Stimulated activated CD4-positive, alpha-beta T cell treated with anti-CD3 and anti-CD28 coated beads, Interleukin-1b, Interleukin-23, amount 100 ng/mL, for 1 hour (primary cell): ENCODE measurements around the gene PAPPA.

Experiments used
- DNase-seq, 2 donors: peaks; one replicate each; pipeline ENCODE4 v3.0.0-alpha.2; 2020; ENCODE audit warnings: low read depth in 2 of 2

The PAPPA gene

GRCh38 chr9:116182876-116183275 is 29.3 kb downstream of the PAPPA start:
- DNase-seq: no peak

GRCh38 chr9:116187570-116188170 is 34.1 kb downstream of the PAPPA start:
- DNase-seq: no peak

GRCh38 chr9:116189683-116190082 is 36.1 kb downstream of the PAPPA start:
- no peak for DNase-seq

GRCh38 chr9:116190637-116191396 is 37.2 kb downstream of the PAPPA start:
- DNase-seq: no peak

GRCh38 chr9:116191576-116192415 is 38.2 kb downstream of the PAPPA start:
- no peak for DNase-seq

GRCh38 chr9:116193636-116194035 is 40.0 kb downstream of the PAPPA start:
- no peak for DNase-seq

GRCh38 chr9:116196806-116197205 is 43.2 kb downstream of the PAPPA start:
- no peak for DNase-seq

- DNase-seq: no peak
These were observed 44.8 kb downstream of the PAPPA start for GRCh38 chr9:116198344-116198743.

- DNase-seq: no peak
These were observed 48.8 kb downstream of the PAPPA start for GRCh38 chr9:116202219-116202912.

GRCh38 chr9:116204252-116204882 is 50.8 kb downstream of the PAPPA start:
- DNase-seq: no peak

GRCh38 chr9:116207371-116208111 is 54.0 kb downstream of the PAPPA start:
- DNase-seq: no peak

GRCh38 chr9:116208417-116209232 is 55.0 kb downstream of the PAPPA start:
- DNase-seq: no peak

GRCh38 chr9:116209414-116210116 is 56.0 kb downstream of the PAPPA start:
- DNase-seq: no peak

GRCh38 chr9:116212986-116213692 is 59.5 kb downstream of the PAPPA start:
- no peak for DNase-seq

GRCh38 chr9:116213693-116214047 is 60.1 kb downstream of the PAPPA start:
- DNase-seq: no peak

- DNase-seq: no peak
These were observed 64.8 kb downstream of the PAPPA start for GRCh38 chr9:116218399-116218798.

- no peak for DNase-seq
These were observed 66.1 kb downstream of the PAPPA start for GRCh38 chr9:116219686-116220085.

GRCh38 chr9:116223926-116224325 is 70.3 kb downstream of the PAPPA start:
- DNase-seq: no peak
